NCI-H345 (cell line): ENCODE results near the gene SAMD8.
"Not testable (repeated sequence)": the region's sequence is repeated elsewhere in the genome, so short reads cannot be mapped to it uniquely, and the experiment has no call there.

Source experiments
- DNase-seq: peaks from one replicate; lab custom pipeline; 2025; lab: John Stamatoyannopoulos, UW

The SAMD8 gene

DNA sequence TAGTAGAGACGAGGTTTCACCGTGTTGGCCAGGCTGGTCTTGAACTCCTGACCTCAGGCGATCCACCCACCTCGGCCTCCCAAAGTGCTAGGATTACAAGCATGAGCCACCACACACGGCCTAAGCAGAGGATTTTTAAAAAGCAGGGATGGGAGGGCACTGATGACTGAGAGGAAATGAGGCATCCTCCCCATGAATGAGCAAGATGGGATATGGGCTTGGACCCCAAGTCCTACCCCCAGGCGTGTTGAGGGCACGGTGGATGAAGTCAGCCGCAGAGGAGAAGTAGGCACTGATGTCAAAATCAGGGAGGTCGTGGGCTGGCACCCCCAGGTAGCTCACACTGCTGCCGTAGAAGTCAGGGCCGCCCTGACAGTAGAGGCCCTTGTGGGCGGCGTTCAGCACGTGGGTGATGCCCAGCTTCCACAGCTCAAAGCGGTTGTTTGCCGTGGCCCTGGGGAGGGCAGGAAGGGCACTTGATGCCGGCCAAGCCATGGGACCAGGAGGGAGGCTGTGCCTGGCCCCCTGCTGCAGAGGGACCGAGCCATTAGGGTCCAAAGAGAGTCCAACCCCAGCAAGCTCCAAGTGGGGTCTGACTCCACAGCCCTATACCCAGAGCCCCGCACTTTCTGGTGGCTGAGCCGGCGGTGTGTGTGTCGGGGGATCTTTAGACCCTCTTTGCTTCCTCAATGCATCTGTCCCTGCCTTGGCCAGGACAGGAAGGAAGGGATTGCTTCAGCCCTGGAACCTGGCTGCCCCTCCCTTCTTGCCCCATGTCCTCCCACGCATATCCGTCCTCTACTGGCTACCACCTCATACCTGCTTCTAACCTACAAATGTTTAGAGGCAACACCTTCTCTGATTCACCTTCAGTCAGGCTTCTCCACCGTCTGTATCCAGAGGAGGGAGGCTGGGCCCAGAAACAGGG is 3.4 kb upstream of the SAMD8 start:
- no peak for DNase-seq

GRCh38 chr10:75108684-75109458 is 2.6 kb upstream of the SAMD8 start:
- DNase-seq = no peak

DNA sequence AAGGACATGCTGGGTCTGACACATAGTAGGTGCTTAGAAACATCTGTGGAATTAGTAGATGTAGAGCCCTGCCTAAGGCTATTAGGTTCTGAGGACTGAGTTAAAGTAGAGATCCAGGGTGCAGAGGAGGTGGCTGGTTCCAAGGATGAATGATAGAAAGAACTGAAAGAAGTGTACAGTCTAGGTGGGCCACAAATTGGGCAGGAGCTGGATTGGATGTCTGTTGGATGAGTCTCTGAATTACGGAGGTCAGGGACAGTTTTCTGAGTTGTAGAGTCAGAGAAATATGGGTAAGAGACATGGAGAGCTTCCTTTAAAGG is 2.0 kb upstream of the SAMD8 start:
- DNase-seq = no peak

DNA sequence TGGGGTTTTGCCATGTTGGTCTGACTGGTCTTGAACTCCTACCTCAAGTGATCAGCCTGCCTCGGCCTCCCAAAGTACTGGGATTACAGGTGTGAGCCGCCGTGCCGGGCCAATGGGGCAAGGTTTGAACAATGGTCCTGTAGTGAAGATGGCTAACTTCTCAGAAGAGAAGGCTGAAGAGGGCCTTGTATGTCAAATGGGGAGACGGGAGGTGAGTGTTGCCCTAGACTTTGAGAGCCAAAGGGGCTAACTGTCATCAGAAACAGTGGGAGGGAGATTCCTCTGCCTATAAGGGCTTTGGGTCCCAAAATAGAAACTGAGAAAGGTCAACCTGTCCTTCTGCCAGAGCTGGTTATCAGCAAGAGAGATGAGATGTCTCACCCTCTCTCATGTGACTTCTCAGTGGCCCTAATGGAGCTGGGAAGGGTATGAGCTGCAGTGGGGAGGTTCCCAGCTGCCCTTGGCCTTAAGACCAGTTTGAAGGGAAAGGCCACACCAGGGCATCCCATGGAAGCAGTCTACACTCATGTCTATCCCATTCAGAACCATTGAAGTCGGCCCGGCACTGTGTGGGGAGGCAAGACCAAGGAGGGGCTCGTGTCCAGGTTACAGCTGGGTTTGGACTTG is 1.3 kb upstream of the SAMD8 start:
- no peak for DNase-seq

DNA sequence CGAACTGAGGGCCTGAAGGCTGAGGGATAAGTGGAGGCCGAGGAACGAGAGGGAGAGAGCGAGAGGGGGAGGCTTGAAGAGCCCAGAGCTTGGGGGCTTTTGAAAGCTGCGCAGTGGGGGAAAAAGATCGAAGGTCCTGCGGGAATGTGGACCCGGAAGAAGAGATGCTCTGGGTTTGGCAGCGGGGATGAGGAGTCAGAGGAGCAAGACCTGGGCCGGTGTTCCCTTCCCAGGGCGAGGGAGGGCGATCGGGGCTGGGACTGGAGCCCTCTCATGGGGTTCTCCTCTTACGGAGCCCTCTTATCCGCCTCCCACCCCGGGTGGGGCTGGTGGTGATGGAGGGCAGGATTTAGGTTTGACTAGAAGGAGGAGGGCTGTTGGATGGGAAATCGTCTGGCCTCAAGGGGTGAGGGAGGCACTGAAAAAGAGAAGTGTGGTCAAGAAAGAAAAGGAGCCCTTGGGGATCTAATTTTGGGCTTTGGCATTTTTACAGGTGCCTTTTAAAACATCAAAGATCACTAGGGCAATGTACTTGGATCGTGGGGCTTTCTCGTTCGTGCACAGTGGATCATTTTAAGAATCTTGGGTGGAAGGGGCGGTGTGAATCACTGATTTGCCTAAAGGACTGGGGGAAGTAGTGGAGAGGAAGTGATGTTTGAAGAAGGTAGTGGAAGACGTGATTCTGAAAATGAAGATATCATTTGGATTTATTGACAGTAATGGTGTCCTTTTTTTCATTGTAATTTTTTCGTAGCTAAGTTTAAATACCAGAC is 637 bp downstream of the SAMD8 start:
- DNase-seq = peak; percentile 30

DNA sequence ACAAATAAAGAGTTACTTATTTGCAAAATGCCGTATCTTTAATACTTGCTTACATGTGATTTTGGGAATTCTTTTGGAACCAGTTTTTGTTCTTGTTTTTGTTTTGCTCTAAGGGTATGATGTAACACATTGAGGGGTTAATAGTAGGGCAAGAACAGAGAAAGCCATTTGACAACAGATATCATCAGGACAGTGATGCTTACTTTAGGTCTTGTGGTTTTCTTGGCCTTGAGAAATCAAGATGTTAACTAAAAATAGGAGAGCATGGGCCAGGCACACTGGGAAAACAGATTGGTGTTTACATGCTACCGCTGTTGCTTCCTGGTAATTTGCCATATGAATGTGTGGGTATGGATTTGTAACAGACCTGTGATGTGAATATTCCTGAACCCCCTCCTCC is 3.7 kb downstream of the SAMD8 start:
- no peak for DNase-seq

GRCh38 chr10:75116941-75117775 is 5.7 kb downstream of the SAMD8 start:
- not testable (repeated sequence) for DNase-seq

GRCh38 chr10:75117995-75118394 is 6.5 kb downstream of the SAMD8 start:
- no peak for DNase-seq

DNA sequence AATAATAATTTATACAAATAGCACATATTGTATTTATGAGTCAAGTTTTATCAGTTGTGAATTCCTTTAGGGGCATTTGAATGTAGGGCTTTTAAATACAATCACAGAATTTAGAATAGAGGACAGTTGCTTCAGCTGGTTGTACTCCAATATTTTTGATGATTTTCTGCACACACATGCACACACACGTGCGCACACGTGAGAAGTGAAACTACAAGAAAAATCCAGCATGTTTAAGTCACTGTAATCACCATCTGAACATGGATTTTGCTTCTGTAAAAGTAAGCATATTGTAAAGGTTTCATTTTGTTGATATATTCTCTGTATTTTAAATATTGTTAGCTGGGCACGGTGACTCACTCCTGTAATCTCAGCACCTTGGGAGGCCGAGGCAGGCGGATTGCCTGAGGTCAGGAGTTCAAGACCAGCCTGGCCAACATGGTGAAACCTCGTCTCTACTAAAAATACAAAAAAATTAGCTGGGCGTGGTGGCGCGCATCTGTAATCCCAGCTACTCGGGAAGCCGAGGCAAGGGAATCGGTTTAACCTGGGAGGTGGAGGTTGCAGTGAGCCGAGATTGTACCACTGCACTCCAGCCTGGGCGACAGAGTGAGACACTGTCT is 8.1 kb downstream of the SAMD8 start:
- DNase-seq = not testable (repeated sequence)

GRCh38 chr10:75121322-75121721 is 9.9 kb downstream of the SAMD8 start:
- DNase-seq = no peak

GRCh38 chr10:75122505-75122904 is 11.0 kb downstream of the SAMD8 start:
- DNase-seq = no peak

- no peak for DNase-seq
Observed at GRCh38 chr10:75123088-75123682, 11.7 kb downstream of the SAMD8 start.

DNA sequence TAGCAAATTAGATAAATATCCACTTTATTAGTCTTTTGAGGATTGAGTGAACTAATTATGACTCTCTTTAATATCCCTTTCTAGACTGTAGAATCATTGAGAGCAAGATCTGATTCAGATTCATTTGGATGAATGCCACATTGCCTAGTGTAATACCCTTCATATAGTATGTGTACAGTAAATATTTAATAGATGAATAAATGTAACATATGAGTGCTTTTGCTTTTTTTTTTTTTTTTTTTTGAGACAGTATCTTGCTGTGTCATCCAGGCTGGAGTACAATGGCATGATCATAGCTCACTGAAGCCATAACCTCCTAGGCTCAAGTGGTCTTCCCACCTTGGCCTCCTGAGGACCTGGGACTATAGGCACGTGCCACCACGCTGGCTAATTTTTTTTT is 14.8 kb downstream of the SAMD8 start:
- DNase-seq = no peak

DNA sequence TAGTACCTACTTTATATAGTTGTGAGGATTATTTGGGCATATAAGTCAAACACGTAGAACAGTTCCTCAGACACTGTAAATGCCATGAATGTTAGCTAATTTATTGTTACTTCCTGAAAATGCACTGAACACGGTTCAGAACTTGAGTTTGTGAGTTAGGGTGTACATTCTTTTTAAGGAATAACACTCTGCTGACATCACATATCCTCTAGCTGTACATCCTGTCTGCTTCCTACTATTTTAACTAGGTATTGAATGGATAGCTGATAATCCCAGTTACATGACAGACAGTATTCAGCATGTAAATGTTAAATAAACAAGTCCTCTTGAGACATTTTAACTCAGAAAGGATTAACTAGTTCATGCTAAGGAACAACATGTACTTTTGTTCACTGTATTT is 16.0 kb downstream of the SAMD8 start:
- no peak for DNase-seq

DNA sequence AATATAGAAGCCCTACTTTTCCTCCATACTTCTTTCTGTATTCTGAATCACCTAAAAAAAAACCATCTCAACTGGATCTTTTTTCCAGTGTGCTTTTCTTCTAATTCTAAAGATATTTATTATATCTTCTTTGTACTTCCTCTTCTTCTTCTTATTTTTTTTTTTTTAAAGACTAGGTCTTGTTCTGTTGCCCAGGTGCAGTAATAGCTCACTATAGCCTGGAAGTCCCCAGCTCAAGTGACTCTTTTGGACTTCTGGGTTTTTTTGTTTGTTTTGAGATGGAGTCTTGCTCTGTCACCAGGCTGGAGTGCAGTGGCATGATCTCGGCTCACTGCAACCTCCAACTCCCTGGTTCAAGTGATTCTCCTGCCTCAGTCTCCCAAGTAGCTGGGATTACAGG is 17.5 kb downstream of the SAMD8 start:
- DNase-seq = not testable (repeated sequence)

DNA sequence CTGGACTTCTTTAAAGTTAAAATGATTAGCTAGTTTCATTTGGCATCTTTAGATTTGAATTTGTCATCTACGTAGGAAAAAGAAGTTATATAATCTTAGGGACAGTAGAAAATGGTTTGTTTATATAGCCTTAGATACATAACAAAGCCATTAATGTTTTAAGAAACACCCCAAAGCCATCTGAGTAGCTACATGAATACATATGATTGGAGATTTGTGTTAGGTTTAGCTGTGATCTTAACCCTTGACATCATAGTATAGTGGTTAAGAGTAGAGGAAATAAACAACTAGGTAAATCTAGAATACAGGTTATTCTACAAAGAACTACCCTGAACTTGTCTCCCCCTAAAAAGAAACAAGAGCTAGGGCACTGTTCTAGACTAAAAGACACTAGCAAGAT is 18.1 kb downstream of the SAMD8 start:
- no peak for DNase-seq

GRCh38 chr10:75133701-75134100 is 22.2 kb downstream of the SAMD8 start:
- not testable (repeated sequence) for DNase-seq

- no peak for DNase-seq
Observed at GRCh38 chr10:75136346-75136745, 24.9 kb downstream of the SAMD8 start.

GRCh38 chr10:75137533-75138438 is 26.3 kb downstream of the SAMD8 start:
- DNase-seq = no peak
